Chondrocyte (in vitro differentiated cells): ENCODE data around the gene SDHA. TPM values are rescaled to one million over a fixed set of nuclear protein-coding genes. Genes with fewer than 3 reads are reported as not detected.
"Not testable (repeated sequence)": the region's sequence is repeated elsewhere in the genome, so short reads cannot be mapped to it uniquely, and the experiment has no call there.

ENCODE experiments used
- DNase-seq: peaks from one replicate; pipeline ENCODE4 v3.0.0; 2021; ENCODE audit warnings: mixed read lengths, low spot score
- H3K27ac Mint-ChIP-seq: one replicate; pipeline ENCODE4 v1.8.0; 2021; ENCODE audit warnings: mild to moderate bottlenecking, moderate library complexity, mixed read lengths; ENCODE audit not compliant: unreplicated experiment
- H3K27me3 Mint-ChIP-seq: 2 replicates; pipeline ENCODE4 v1.8.0; 2021; ENCODE audit warnings: low read depth, mixed read lengths
- H3K36me3 Mint-ChIP-seq: 2 replicates; pipeline ENCODE4 v1.8.0; 2021; ENCODE audit warnings: low read depth, mixed read lengths
- H3K4me1 Mint-ChIP-seq: 2 replicates; pipeline ENCODE4 v1.8.0; 2021; ENCODE audit warnings: low read depth, mild to moderate bottlenecking, mixed read lengths
- H3K4me3 Mint-ChIP-seq: one replicate; pipeline ENCODE4 v1.8.0; 2021; ENCODE audit warnings: mild to moderate bottlenecking, moderate library complexity, mixed read lengths; ENCODE audit not compliant: unreplicated experiment
- H3K9me3 Mint-ChIP-seq: 2 replicates; pipeline ENCODE4 v1.8.0; 2021; ENCODE audit warnings: low read depth, mixed read lengths
- CTCF ChIP-seq: fragments of 200-600 bp; sonication (generic); IDR thresholded peaks from 2 replicates; pipeline ENCODE4 v1.5.0; 2021; ENCODE audit warnings: antibody characterized with exemption, mild to moderate bottlenecking, moderate library complexity
- total RNA-seq: library from RNA; stranded (reverse); gene quantifications from 3 replicates; pipeline ENCODE4 v1.2.1, GENCODE V29; 2021

Gene SDHA
- total RNA-seq, 1 donor from 2014 or later = 81.5 TPM

GRCh38 chr5:298737-299125 is 80.6 kb downstream of the SDHA start:
- no peaks in the 10 kb centered on the region for H3K36me3 Mint-ChIP-seq
- H3K9me3 Mint-ChIP-seq = no peaks in the 10 kb centered on the region
- no peaks in the 10 kb centered on the region for H3K27me3 Mint-ChIP-seq
- TF ChIP-seq CTCF = no peak
- H3K4me3 Mint-ChIP-seq = no peak overlapping the region
- H3K27ac Mint-ChIP-seq = no peak overlapping the region
- DNase-seq = no peak
- H3K4me1 Mint-ChIP-seq = peaks cover 14% of the 10 kb centered on the region

- H3K4me3 Mint-ChIP-seq = not testable (repeated sequence)
- H3K4me1 Mint-ChIP-seq = peaks cover 14% of the 10 kb centered on the region
- peak; percentile 4 for DNase-seq
Measured at GRCh38 chr5:299921-300320, 81.8 kb downstream of the SDHA start.

GRCh38 chr5:300691-301435 is 82.7 kb downstream of the SDHA start:
- H3K4me1 Mint-ChIP-seq = peaks cover 14% of the 10 kb centered on the region
- H3K27ac Mint-ChIP-seq, H3K9me3 Mint-ChIP-seq, H3K36me3 Mint-ChIP-seq, H3K4me3 Mint-ChIP-seq, H3K27me3 Mint-ChIP-seq: not testable (repeated sequence)
- DNase-seq = peak; percentile 56

More at GRCh38 chr5:299921-300320, 81.8 kb downstream of the SDHA start:
- H3K9me3 Mint-ChIP-seq, H3K27ac Mint-ChIP-seq, H3K36me3 Mint-ChIP-seq, H3K27me3 Mint-ChIP-seq: not testable (repeated sequence)

- H3K27me3 Mint-ChIP-seq, H3K9me3 Mint-ChIP-seq, H3K36me3 Mint-ChIP-seq, H3K27ac Mint-ChIP-seq, H3K4me3 Mint-ChIP-seq: not testable (repeated sequence)
- peak; percentile 30 for DNase-seq
- peaks cover 10% of the 10 kb centered on the region for H3K4me1 Mint-ChIP-seq
Measured at GRCh38 chr5:302416-302815, 84.3 kb downstream of the SDHA start.

- DNase-seq = peak; percentile 66
- Mint-ChIP-seq H3K4me1 (peaks cover 10% of the 10 kb centered on the region), H3K27ac (no peak overlapping the region), H3K9me3 (no peaks in the 10 kb centered on the region), H3K27me3 (no peaks in the 10 kb centered on the region), H3K4me3 (no peak overlapping the region), H3K36me3 (peaks cover 3% of the 10 kb centered on the region)
- TF ChIP-seq CTCF = no peak
Measured at GRCh38 chr5:302966-303365, 84.8 kb downstream of the SDHA start.

- H3K9me3 Mint-ChIP-seq, H3K36me3 Mint-ChIP-seq, H3K4me3 Mint-ChIP-seq, H3K27me3 Mint-ChIP-seq: not testable (repeated sequence)
- peaks cover 14% of the 10 kb centered on the region for H3K4me1 Mint-ChIP-seq
- DNase-seq = peak; percentile 52
- peak overlapping the region; percentile 4 for H3K27ac Mint-ChIP-seq
Measured at GRCh38 chr5:303741-304140, 85.6 kb downstream of the SDHA start.

- TF ChIP-seq CTCF = no peak
- H3K27ac Mint-ChIP-seq = no peak overlapping the region
- no peak overlapping the region for H3K4me3 Mint-ChIP-seq
- peaks cover 3% of the 10 kb centered on the region for H3K36me3 Mint-ChIP-seq
- peaks cover 14% of the 10 kb centered on the region for H3K4me1 Mint-ChIP-seq
- DNase-seq = peak; percentile 34
- H3K9me3 Mint-ChIP-seq = no peaks in the 10 kb centered on the region
- H3K27me3 Mint-ChIP-seq = no peaks in the 10 kb centered on the region
Measured at GRCh38 chr5:305050-305449, 86.9 kb downstream of the SDHA start.
